ENCODE results near the gene APLNR.

DNA sequence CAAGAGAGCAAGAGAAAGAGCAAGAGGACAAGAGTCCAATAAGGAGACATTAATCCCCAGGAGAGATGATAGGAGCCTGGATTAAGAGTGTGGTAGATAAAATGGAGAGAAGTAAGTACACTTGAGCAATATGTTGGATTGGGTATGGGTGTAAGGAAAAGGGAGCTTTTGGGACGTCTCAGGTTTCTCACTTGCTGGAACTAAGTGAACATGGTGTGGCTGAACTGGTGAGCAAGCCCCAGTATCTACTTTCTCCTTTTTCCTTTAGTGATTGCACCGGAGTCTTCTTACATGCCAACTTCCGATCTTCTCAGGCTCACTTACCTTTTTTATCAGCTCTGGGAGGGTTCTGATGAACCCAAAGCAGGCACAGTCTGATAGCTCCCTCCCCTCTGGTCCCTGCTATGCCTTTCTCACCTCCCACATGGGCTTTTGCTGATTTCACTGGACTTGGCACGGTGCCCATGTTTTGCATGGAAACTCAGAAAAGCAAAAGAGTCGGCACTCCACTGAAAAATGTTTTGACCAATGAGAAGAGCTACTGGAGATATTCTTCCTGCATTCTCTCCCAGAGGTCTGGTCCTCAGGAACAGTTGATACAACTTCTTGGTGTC lies 14.5 kb upstream of the APLNR start:
- TF ChIP-seq, protein P1, sequence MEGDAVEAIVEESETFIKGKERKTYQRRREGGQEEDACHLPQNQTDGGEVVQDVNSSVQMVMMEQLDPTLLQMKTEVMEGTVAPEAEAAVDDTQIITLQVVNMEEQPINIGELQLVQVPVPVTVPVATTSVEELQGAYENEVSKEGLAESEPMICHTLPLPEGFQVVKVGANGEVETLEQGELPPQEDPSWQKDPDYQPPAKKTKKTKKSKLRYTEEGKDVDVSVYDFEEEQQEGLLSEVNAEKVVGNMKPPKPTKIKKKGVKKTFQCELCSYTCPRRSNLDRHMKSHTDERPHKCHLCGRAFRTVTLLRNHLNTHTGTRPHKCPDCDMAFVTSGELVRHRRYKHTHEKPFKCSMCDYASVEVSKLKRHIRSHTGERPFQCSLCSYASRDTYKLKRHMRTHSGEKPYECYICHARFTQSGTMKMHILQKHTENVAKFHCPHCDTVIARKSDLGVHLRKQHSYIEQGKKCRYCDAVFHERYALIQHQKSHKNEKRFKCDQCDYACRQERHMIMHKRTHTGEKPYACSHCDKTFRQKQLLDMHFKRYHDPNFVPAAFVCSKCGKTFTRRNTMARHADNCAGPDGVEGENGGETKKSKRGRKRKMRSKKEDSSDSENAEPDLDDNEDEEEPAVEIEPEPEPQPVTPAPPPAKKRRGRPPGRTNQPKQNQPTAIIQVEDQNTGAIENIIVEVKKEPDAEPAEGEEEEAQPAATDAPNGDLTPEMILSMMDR (IDR thresholded peaks at IDR 0.05; ENCODE audit: low read depth, low read length) = no peak
- no peak for TF ChIP-seq EZH2phosphoT487 (IDR thresholded peaks at IDR 0.05; ENCODE audit: low read depth)

Measured in OCI-LY3 (cell line).